IPS-NIHi7 (cell line): Measurements from ENCODE around the gene TMEM63B.
A peak's percentile ranks its signal among the peaks of the same experiment; 100 is the strongest.
"Not testable (repeated sequence)": the region's sequence is repeated elsewhere in the genome, so short reads cannot be mapped to it uniquely, and the experiment has no call there.

ENCODE experiments used
- DNase-seq: peaks from one replicate; pipeline ENCODE4 v3.0.0; 2012; ENCODE audit warnings: mixed read lengths; ENCODE audit errors: extremely low spot score

The TMEM63B gene

DNA sequence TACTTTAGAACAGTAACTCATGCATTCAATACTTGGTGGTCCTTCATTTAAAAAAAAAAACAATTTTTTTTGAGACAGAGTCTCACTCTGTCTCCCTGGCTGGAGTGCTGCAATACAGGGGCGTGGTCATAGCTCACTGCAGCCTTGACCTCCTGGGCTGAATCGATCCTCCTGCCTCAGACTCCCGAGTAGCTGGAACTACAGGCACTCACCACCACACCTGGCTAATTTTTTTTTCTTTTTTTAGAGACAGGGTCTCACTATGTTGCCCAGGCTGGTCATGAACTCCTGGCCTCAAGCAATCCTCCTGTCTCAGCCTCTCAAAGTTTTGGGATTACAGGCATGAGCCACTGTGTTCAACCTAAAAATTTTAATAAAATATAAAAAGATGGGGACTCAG is 17.2 kb downstream of the TMEM63B start:
- DNase-seq: not testable (repeated sequence)

DNA sequence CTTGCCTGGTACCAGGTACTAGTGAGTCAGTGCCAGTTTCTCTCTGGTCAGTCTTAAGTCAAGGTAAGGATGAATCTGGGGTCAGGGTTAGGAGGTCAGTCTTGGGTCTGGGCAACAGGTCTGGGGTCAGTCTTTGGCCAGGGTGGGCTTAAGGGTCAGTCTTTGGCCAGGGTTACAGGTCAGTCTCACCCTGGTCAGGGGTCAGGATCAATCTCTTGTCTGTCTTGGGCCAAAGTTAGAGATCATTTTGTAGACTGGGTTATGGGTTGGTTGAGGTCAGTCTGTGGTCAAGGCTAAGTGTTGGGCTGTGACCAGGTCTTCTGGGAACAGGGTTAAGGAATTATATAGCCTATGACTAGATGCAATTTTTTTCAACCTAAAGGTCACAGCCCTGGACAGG is 18.5 kb downstream of the TMEM63B start:
- no peak for DNase-seq

GRCh38 chr6:44146685-44147084 is 19.3 kb downstream of the TMEM63B start:
- DNase-seq: no peak

GRCh38 chr6:44147256-44147655 is 19.9 kb downstream of the TMEM63B start:
- DNase-seq: no peak

GRCh38 chr6:44148306-44148705 is 21.0 kb downstream of the TMEM63B start:
- DNase-seq: no peak

DNA sequence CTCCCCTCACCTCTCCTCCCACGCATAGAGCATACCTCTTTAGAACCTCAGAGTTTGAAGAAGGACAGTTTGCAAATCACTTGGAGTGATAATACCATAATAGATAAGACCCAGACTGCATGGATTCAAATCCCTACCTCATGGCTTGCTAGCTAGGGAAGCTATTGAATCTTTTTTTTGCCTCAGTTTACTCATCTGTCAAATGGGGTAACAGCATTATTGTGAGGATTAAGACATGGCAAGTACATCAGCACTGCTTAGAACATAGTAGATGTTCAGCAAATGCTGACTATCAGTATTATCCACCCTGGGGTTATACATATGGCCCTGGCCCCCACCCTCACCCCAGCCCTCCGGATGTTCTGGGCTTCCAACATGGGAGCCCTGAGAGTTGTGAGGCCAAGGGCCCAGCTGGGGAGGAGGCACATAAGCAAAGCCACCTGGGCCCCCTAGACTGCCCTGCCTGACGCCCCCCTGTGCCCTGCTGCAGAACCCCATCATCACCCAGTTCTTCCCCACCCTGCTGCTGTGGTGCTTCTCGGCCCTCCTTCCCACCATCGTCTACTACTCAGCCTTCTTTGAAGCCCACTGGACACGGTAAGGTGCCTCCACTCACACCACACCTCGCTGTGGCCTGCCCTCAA is 22.1 kb downstream of the TMEM63B start:
- DNase-seq: no peak

DNA sequence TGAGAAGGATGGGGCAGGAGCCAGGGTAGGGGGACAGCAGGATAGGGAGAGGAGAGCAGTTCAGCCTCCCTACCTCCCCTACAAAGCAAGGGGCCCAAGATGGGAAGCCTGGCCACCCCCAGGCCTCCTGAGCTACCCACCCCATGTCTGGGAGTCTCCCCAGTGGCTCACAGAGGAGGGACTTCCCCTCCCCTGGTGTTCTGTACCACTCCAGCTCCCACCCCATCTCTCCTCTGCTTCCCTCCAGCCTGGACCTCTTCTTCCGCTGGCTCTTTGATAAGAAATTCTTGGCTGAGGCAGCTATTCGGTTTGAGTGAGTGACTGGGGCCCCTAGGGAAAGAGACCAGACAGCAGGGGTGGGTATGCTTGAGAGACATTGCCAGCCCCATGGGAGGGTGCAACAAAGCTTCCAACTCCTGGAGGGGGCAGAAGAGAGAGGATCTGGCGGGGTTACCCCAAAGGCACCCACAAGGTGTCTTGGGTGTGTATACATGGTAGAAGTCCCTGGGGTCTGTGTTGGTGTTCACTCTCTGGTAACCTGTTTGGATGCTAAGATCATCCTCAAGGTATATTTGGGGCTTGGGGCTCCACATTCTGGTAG is 23.1 kb downstream of the TMEM63B start:
- DNase-seq: no peak

- peak; percentile 94 for DNase-seq
These were observed 24.2 kb downstream of the TMEM63B start for GRCh38 chr6:44151348-44152108.

GRCh38 chr6:44152109-44152461 is 24.7 kb downstream of the TMEM63B start:
- DNase-seq: no peak

GRCh38 chr6:44152533-44152932 is 25.2 kb downstream of the TMEM63B start:
- DNase-seq: no peak

GRCh38 chr6:44154067-44154466 is 26.7 kb downstream of the TMEM63B start:
- DNase-seq: no peak

DNA sequence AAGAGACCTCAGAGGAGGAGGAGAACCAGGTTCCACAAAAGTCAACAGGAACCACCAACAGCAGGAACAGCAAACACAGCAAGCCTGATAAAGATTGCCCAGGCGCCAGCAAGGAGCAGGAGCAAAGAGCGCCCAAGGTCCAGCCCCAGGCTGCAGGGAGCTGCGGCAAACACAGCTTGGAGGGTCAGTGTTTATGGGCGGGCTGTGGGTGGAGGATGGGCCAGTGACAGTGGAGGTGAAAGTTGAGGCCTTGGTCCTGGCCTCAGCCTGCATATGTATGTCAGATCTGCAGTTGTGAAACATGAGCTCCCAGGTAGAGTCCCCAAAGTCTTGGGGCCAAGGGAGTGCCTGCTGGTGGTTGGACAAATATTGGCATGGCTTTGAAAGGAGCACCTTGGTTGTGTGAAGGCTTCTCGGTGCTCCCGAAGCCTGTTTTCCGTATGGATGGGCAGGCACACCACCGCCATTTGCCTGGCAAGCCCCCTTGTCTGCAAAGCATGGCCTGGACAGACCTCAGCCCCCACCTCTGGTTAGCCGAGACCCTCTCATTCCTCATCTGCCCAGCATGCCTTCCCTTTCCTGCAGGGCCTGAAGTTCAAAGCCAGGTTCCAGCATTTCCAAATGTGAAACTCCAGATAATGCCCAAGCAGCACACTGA is 29.3 kb downstream of the TMEM63B start:
- DNase-seq: peak; percentile 51

DNA sequence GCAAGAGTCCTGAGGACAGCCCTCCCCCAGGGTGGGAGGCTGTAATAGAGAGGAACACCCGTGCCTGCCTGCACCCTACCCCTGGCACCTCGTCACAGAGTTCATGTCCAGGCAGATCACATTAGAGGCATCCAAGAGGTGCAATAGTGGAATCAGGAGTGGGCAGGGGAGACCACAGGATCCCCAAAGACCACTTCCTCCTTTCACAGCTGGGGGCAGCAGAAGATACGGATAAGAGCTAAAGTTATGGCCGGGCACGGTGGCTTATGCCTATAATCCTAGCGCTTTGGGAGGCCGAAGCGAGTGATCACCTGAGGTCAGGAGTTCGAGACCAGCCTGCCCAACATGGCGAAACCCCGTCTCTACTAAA is 29.8 kb downstream of the TMEM63B start:
- DNase-seq: no peak

- DNase-seq: no peak
These were observed 31.4 kb downstream of the TMEM63B start, which contains the start of gene CAPN11 for GRCh38 chr6:44158770-44159228. TSS of gene CAPN11 (plus strand) at chr6:44158820. CDS start at chr6:44158849, 29 bp downstream.

DNA sequence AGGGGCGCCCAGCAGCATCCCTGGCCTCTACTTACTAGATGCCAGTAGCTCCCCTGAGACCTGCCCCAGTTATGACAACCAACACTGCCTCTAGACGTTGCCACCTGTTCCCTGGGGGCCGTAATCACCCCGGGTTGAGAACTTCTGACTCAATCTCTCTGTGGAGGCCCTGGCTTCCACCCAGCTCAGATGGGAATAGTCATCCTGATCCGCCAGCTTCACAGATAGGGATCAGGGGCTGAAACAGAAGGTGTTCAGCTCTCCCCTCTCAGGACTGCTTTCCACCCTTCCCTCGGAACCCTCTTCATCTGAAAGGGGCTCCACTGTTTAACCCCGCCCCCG is 34.6 kb downstream of the TMEM63B start:
- no peak for DNase-seq

DNA sequence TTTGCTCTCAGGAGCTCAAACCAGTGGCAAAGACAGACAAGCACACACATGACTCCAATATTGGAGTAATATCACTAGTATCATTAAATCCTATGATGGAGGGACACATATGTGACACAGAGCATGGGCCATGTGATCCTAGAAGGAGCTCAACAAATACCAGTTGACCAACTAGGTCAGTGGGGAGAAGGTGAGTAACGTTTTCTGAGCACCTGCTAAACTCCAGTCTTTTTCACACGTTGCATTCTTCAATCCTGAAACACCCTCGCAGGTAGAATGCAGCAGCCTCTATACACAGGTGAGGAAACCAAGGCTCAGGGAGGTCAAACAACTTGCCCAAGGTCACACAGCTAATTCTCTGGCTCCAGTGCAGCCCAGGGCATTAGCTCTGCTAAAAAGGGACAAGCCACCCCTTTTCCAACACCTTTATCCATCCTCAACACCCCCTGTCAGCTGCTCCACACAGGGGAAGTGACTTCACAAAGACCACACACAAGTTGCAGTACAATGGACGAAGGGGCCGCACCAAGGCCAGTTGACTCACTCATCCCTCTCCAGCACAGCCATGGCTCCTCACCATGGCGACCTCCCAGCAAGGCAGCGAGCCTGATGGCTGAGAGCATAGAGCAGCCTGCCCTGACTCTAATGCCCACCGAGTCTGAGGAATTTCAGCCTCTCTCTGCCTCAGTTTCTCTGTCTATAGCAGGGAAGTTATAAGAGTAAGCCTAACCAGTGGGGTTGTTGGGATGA is 35.7 kb downstream of the TMEM63B start:
- DNase-seq: no peak

DNA sequence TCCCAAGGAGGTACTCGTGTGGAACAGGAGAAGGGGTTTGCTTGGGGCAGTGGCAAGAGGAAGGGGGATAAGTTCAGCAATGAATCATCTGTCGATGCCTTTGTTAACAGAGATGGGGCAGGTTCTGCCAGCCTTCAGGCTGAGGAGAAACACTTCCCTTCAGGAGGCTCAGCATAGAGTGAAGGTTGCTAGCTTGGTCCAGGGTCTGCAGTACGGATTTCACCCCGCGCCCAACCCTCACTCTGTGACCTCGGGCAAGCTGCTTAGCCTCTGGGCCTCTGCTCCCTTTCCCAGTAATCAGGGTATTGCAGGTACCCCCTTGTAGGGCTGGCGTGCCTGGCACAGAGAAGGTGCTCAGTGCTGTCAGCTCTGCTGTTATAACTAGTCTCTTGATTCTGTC is 38.8 kb downstream of the TMEM63B start:
- no peak for DNase-seq

DNA sequence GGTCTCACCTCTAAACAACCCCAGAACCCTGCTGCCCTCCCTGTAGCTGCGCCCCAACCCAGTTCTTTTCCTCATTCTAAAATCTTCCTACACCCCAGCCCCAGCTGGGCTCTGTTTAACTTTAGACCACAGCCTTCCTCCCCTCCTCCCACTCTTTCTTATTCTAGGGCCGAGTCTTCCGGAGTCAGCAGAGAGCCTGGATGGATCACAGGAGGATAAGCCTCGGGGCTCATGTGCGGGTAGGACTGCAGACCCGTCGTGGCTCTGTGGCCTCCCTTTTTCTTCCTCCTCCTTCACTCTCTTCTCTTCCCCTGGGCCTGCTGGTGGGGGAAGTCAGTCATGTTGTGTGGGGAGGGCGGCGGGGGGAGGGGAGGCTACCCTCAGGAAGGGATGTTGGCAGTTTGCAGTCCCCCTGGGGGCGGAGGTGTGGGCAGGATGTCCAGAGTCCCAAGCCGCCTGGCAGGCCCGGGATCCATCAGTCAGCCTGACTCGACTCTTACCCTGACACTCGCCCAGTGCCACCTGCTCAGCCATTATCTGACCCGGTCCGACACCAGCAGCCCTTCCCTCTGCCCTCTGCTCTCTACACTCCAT is 39.3 kb downstream of the TMEM63B start:
- peak; percentile 76 for DNase-seq

GRCh38 chr6:44167567-44167966 is 40.2 kb downstream of the TMEM63B start:
- DNase-seq: no peak

GRCh38 chr6:44169154-44169553 is 41.8 kb downstream of the TMEM63B start:
- DNase-seq: no peak

- DNase-seq: no peak
These were observed 42.7 kb downstream of the TMEM63B start for GRCh38 chr6:44169886-44170570.
